Measurements from ENCODE around the gene UMPS.

UMPS gene

GRCh38 chr3:124764746-124765145 lies 34.5 kb downstream of the UMPS start:
- no peak for DNase-seq

GRCh38 chr3:124765197-124765840 lies 35.1 kb downstream of the UMPS start:
- no peak for DNase-seq

GRCh38 chr3:124766113-124767095 lies 36.2 kb downstream of the UMPS start:
- no peak for DNase-seq

GRCh38 chr3:124767264-124767663 lies 37.0 kb downstream of the UMPS start:
- DNase-seq: no peak

- DNase-seq: no peak
Observed at GRCh38 chr3:124767691-124768090, 37.4 kb downstream of the UMPS start.

- DNase-seq: peak; percentile 64
Observed at GRCh38 chr3:124768812-124769211, 38.6 kb downstream of the UMPS start.

- DNase-seq: no peak
Observed at GRCh38 chr3:124769462-124769861, 39.2 kb downstream of the UMPS start.

GRCh38 chr3:124770336-124771082 lies 40.3 kb downstream of the UMPS start:
- DNase-seq: no peak

GRCh38 chr3:124771083-124771445 lies 40.8 kb downstream of the UMPS start:
- no peak for DNase-seq

GRCh38 chr3:124772081-124772831 lies 42.0 kb downstream of the UMPS start:
- DNase-seq: peak; percentile 94

- DNase-seq: no peak
Observed at GRCh38 chr3:124773351-124774326, 43.4 kb downstream of the UMPS start.

GRCh38 chr3:124774327-124774718 lies 44.1 kb downstream of the UMPS start:
- DNase-seq: no peak

- no peak for DNase-seq
Observed at GRCh38 chr3:124774841-124775402, 44.7 kb downstream of the UMPS start.

- DNase-seq: no peak
Observed at GRCh38 chr3:124775877-124776276, 45.6 kb downstream of the UMPS start.

GRCh38 chr3:124776856-124777255 lies 46.6 kb downstream of the UMPS start:
- no peak for DNase-seq

GRCh38 chr3:124777762-124778470 lies 47.7 kb downstream of the UMPS start:
- no peak for DNase-seq

- DNase-seq: no peak
Observed at GRCh38 chr3:124779116-124779515, 48.9 kb downstream of the UMPS start.

GRCh38 chr3:124779751-124780191 lies 49.5 kb downstream of the UMPS start:
- DNase-seq: no peak

GRCh38 chr3:124780356-124780755 lies 50.1 kb downstream of the UMPS start:
- DNase-seq: no peak

GRCh38 chr3:124780761-124781475 lies 50.7 kb downstream of the UMPS start:
- DNase-seq: peak; percentile 15
